OCI-LY7 (cell line): ENCODE data around the gene VAMP1. TPM values are rescaled to one million over a fixed set of nuclear protein-coding genes. Genes with fewer than 3 reads are reported as not detected.
A peak's percentile ranks its signal among the peaks of the same experiment; 100 is the strongest.

Source experiments
- BruUV-seq: library from RNA; stranded (reverse); fragments of 400-500 nt; replicated peaks from 2 replicates; lab custom pipeline; 2021; lab: Mats Ljungman, UMichigan
- CTCF ChIA-PET: fragments of 300-600 bp; sonication (Branson Sonifier 250); formaldehyde crosslinking; loops from one replicate; lab custom pipeline; 2022; ENCODE audit warnings: antibody characterized with exemption; ENCODE audit not compliant: unreplicated experiment; lab: Charles Lee
- POLR2A ChIA-PET: fragments of 300-600 bp; sonication (Branson Sonifier 250); formaldehyde crosslinking; loops from one replicate; lab custom pipeline; 2022; ENCODE audit warnings: antibody characterized with exemption; lab: Charles Lee
- DNase-seq: peaks from one replicate; pipeline ENCODE4 v3.0.0-alpha.2; 2015; ENCODE audit warnings: low spot score
- H2AFZ ChIP-seq: fragments of 200-600 bp; sonication (generic), shearing (Covaris generic); 2 replicates; pipeline ENCODE4 v1.6.1; 2014; ENCODE audit warnings: mild to moderate bottlenecking, antibody characterized with exemption, low read length, moderate library complexity
- H3K27ac ChIP-seq: fragments of 200-600 bp; sonication (generic); 2 replicates; pipeline ENCODE4 v1.5.1; 2014; ENCODE audit warnings: mixed run types, low read depth, mild to moderate bottlenecking, moderate library complexity, low read length, inconsistent platforms; ENCODE audit not compliant: poor library complexity, severe bottlenecking
- H3K36me3 ChIP-seq: fragments of 200-600 bp; sonication (generic); 2 replicates; pipeline ENCODE4 v1.6.1; 2014; ENCODE audit warnings: mild to moderate bottlenecking, antibody characterized with exemption, low read length, moderate library complexity, mixed read lengths; ENCODE audit not compliant: insufficient read depth
- H3K4me1 ChIP-seq: fragments of 200-600 bp; sonication (generic); 2 replicates; pipeline ENCODE4 v1.5.1; 2014; ENCODE audit warnings: mild to moderate bottlenecking, low read length; ENCODE audit not compliant: insufficient read depth, poor library complexity, severe bottlenecking
- H3K4me2 ChIP-seq: fragments of 200-600 bp; sonication (generic); 2 replicates; pipeline ENCODE4 v1.6.1; 2014; ENCODE audit warnings: mild to moderate bottlenecking, low read length
- H3K4me3 ChIP-seq: fragments of 200-600 bp; sonication (generic); 2 replicates; pipeline ENCODE4 v1.5.1; 2014; ENCODE audit warnings: mild to moderate bottlenecking, low read depth, low read length; ENCODE audit not compliant: poor library complexity, severe bottlenecking
- H3K79me2 ChIP-seq: fragments of 200-600 bp; sonication (generic); 2 replicates; pipeline ENCODE4 v1.6.1; 2016; ENCODE audit warnings: low read depth, mild to moderate bottlenecking, low read length, moderate library complexity, mixed read lengths; ENCODE audit not compliant: insufficient read depth
- H3K9me2 ChIP-seq: fragments of 200-600 bp; sonication (generic); 2 replicates; pipeline ENCODE4 v1.6.1; 2016; ENCODE audit warnings: mild to moderate bottlenecking, low read length, mixed read lengths; ENCODE audit not compliant: insufficient read depth
- H3K9me3 ChIP-seq: fragments of 200-600 bp; sonication (generic); 2 replicates; pipeline ENCODE4 v1.6.1; 2014; ENCODE audit warnings: mild to moderate bottlenecking, mixed run types, low read length, mixed read lengths
- H4K20me1 ChIP-seq: fragments of 200-600 bp; sonication (generic); 2 replicates; pipeline ENCODE4 v1.6.1; 2014; ENCODE audit warnings: mild to moderate bottlenecking, antibody characterized with exemption, low read length, moderate library complexity, mixed read lengths; ENCODE audit not compliant: insufficient read depth
- EZH2phosphoT487 ChIP-seq: fragments of 200-600 bp; sonication (generic); IDR thresholded peaks from 2 replicates; pipeline ENCODE4 v1.6.1; 2018; ENCODE audit warnings: low read depth, borderline replicate concordance, mild to moderate bottlenecking, mixed run types, antibody characterized with exemption, low read length, moderate library complexity, mixed read lengths
- intact Hi-C: fragments of 100-400 bp; cut with micrococcal nuclease; formaldehyde crosslinking; loops from one replicate; pipeline ENCODE4 v1.10.0; 2022; ENCODE audit not compliant: unreplicated experiment
- total RNA-seq, 2 experiments: library from RNA; depleted of rRNA in 1 of 2; stranded (reverse); fragments of >200 nt in 1 of 2; shearing (Covaris generic) in 1 of 2; gene quantifications; 2 replicates each; pipeline ENCODE4 v1.2.3, GENCODE V29; 2014 to 2022
- TF ChIP-seq, protein P1 (sequence below): fragments of 200-600 bp; sonication (generic); conservative IDR thresholded peaks from 2 replicates; pipeline ENCODE4 v1.5.1; 2014; ENCODE audit warnings: mild to moderate bottlenecking, antibody characterized with exemption, low read length, moderate library complexity, mixed read lengths

VAMP1 gene
- total RNA-seq, 2 experiments from 2014 or later = 46.9 to 86.0 TPM

DNA sequence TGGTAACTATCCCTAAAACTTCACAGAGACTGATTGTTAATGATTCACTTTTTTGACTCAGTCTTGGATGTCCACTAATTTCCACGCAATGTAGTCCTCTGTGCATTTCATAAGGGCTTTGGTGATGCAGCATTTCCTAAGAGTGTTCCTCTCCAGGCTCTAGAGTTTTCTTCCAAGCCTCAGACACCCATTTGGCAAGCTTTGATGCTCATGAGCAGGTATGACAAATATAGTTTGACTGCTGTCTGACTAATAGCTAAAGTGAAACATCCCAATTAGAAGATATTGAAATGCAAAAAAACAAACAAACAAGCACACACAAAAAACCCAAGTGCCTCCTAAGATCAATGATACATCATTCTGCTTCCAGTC, 1.5 kb upstream of the VAMP1 start:
- peaks cover 26% of the 10 kb centered on the region for H3K36me3 ChIP-seq
- peaks cover 25% of the 10 kb centered on the region for H3K4me1 ChIP-seq
- ChIA-PET POLR2A (interaction anchor here (1.1 to 1.6 kb wide), 3 partner anchors 9 to 16 kb away, joined by 3 to 9 read pairs (median 3); no protein-coding TSS in a partner anchor), CTCF (no interaction called here)
- no peak overlapping the region for H3K27ac ChIP-seq
- H3K9me3 ChIP-seq = 0 out of 2 replicates have a peak, but pooled peaks cover 5% of the 10 kb centered on the region
- no peak for TF ChIP-seq EZH2phosphoT487
- TF ChIP-seq, protein P1, sequence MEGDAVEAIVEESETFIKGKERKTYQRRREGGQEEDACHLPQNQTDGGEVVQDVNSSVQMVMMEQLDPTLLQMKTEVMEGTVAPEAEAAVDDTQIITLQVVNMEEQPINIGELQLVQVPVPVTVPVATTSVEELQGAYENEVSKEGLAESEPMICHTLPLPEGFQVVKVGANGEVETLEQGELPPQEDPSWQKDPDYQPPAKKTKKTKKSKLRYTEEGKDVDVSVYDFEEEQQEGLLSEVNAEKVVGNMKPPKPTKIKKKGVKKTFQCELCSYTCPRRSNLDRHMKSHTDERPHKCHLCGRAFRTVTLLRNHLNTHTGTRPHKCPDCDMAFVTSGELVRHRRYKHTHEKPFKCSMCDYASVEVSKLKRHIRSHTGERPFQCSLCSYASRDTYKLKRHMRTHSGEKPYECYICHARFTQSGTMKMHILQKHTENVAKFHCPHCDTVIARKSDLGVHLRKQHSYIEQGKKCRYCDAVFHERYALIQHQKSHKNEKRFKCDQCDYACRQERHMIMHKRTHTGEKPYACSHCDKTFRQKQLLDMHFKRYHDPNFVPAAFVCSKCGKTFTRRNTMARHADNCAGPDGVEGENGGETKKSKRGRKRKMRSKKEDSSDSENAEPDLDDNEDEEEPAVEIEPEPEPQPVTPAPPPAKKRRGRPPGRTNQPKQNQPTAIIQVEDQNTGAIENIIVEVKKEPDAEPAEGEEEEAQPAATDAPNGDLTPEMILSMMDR = no peak
- peaks cover 16% of the 10 kb centered on the region; the same call in 1 of the 2 replicates for H4K20me1 ChIP-seq
- H3K79me2 ChIP-seq = peaks cover 25% of the 10 kb centered on the region
- no TSS peak for BruUV-seq
- H3K4me2 ChIP-seq = no peak overlapping the region
- H3K4me3 ChIP-seq = no peak overlapping the region
- intact Hi-C loops = loop anchor here (2.0 kb wide), 1 partner anchor 63 kb away; the partner anchor contains the start of gene GAPDH
- H3K9me2 ChIP-seq = no peaks in the 10 kb centered on the region
- DNase-seq = no peak
- H2AFZ ChIP-seq = no peak overlapping the region

DNA sequence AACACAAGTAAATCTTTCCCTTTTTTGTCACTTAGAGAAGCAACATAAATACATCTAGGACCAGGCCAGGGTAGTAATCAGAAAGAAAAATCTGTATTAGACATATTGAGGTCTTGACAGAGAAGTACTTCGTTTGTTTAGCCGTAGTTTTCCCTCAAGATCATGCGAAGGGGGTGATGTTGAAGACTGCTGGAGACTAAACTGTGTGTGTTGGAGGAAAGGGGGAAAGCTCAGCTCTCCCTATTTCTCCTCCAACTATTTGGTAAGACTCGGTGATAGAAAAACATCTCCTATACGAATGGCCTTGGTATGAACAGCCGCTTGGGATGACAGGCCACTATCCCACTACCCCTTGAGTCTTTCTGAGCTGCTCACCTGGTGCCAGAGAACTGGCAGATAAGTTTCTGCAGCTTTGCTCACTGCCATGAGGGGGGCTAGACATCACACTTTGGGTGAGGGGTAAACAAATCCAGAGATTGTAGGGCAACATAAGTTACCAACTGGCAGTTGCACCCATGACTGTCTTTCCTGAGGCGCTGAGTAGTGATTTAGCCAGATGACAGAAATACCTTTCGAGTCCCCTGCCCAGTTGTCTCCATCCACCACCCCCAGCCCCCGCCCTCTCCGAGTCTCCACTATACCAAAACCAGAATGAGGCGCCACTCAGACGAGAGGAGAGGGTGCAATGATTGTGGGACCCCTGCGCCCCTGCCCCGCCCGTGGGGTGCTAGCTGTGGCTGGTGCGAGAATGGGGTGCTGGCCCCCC, 685 bp downstream of the VAMP1 start:
- no TSS peak for BruUV-seq
- ChIA-PET POLR2A (interaction anchor here (0.6 to 3.8 kb wide), 21 partner anchors 8 to 175 kb away, joined by 3 to 27 read pairs (median 6); partner anchors contain the start of genes CD27, GAPDH, MRPL51 and TAPBPL), CTCF (interaction anchor here (1.3 kb wide), 1 partner anchor 45 kb away, joined by 3 read pairs; no protein-coding TSS in a partner anchor)
- H3K4me3 ChIP-seq = peak overlapping the region; percentile 86
- H3K27ac ChIP-seq = peak overlapping the region; percentile 62
- H3K9me3 ChIP-seq = 0 out of 2 replicates have a peak, but pooled peaks cover 5% of the 10 kb centered on the region
- H3K9me2 ChIP-seq = no peaks in the 10 kb centered on the region
- H2AFZ ChIP-seq = no peak overlapping the region
- intact Hi-C loops = loop anchor here (1.0 to 5.0 kb wide), 3 partner anchors 24 to 132 kb away; partner anchors contain the start of genes GAPDH and MRPL51
- peaks cover 33% of the 10 kb centered on the region for H3K4me1 ChIP-seq
- peaks cover 46% of the 10 kb centered on the region for H3K36me3 ChIP-seq
- TF ChIP-seq EZH2phosphoT487 = no peak
- TF ChIP-seq, protein P1 = peak; percentile 32
- DNase-seq = peak; percentile 54
- peaks cover 16% of the 10 kb centered on the region; the same call in 1 of the 2 replicates for H4K20me1 ChIP-seq
- H3K4me2 ChIP-seq = peak overlapping the region; percentile 98
- peaks cover 25% of the 10 kb centered on the region for H3K79me2 ChIP-seq
